Esophagus muscularis mucosa (tissue), 3 donors: ENCODE results near the gene TGFBI.

Experiments
- POLR2A ChIP-seq: fragments of 450-650 bp; IDR thresholded peaks from one replicate; pipeline ENCODE4 v1.6.1; 2017; ENCODE audit warnings: antibody characterized with exemption, moderate library complexity, mild to moderate bottlenecking, low read depth
- TF ChIP-seq, protein P1 (sequence below), 3 experiments: fragments of 200-600 bp in 2 of 3; fragments of 450-650 bp in 1 of 3; sonication (generic) in 2 of 3; IDR thresholded peaks; one replicate each; pipeline ENCODE4 v1.5.1; 2017 to 2019; ENCODE audit warnings: antibody characterized with exemption in 3 of 3, mild to moderate bottlenecking in 2 of 3, moderate library complexity in 1 of 3

DNA sequence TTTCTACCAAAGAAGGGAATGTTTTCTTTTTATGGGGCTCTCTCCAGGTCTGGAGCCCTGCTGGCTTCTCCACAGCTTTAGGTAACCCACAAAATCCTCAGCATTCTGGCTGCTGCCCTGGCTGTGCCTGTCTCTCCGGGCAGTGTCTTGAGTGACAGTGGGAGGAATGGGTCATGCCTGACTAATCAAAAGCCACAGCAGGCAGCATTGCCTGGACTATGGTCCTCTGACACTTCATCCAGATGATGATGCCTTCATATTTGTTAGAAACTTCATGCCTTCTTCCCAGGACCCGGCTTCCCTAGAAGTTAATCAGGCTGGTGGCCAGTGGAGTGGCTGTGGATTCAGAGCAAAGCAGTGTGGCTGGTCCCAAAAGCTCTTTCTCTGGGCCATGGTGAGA lies 32.2 kb upstream of the TGFBI start:
- TF ChIP-seq, protein P1, sequence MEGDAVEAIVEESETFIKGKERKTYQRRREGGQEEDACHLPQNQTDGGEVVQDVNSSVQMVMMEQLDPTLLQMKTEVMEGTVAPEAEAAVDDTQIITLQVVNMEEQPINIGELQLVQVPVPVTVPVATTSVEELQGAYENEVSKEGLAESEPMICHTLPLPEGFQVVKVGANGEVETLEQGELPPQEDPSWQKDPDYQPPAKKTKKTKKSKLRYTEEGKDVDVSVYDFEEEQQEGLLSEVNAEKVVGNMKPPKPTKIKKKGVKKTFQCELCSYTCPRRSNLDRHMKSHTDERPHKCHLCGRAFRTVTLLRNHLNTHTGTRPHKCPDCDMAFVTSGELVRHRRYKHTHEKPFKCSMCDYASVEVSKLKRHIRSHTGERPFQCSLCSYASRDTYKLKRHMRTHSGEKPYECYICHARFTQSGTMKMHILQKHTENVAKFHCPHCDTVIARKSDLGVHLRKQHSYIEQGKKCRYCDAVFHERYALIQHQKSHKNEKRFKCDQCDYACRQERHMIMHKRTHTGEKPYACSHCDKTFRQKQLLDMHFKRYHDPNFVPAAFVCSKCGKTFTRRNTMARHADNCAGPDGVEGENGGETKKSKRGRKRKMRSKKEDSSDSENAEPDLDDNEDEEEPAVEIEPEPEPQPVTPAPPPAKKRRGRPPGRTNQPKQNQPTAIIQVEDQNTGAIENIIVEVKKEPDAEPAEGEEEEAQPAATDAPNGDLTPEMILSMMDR (IDR thresholded peaks at IDR 0.05) = no peak
- TF ChIP-seq POLR2A = no peak
